K562 (cell line): ENCODE measurements around the gene RASD2. TPM values are rescaled to one million over a fixed set of nuclear protein-coding genes. Genes with fewer than 3 reads are reported as not detected.
"Not testable (repeated sequence)": the region's sequence is repeated elsewhere in the genome, so short reads cannot be mapped to it uniquely, and the experiment has no call there.

Experiments
- ATAC-seq: fragments of 200-7000 bp; cut with Tn5 transposase; 3 replicates; pipeline ENCODE4 v1.9.1; 2020; ENCODE audit warnings: moderate library complexity
- BruUV-seq: library from RNA; stranded (reverse); fragments of 400-500 nt; replicated peaks from 2 replicates; lab custom pipeline; 2021; lab: Mats Ljungman, UMichigan
- CTCF ChIA-PET: fragments of 300-600 bp; formaldehyde crosslinking; extraction: SDS; loops from one replicate; lab custom pipeline; 2021; ENCODE audit warnings: low intra/inter-chr PET ratio; lab: Yijun Ruan, JAX
- POLR2A ChIA-PET: fragments of 300-600, 350-650 bp; sonication (Branson Sonifier 250); formaldehyde crosslinking; extraction: SDS; loops from one replicate; lab custom pipeline; 2021; ENCODE audit warnings: antibody characterized with exemption, inconsistent platforms; lab: Yijun Ruan, JAX
- DNase-seq, 4 experiments: peaks; one replicate each; pipeline versions ENCODE4 v3.0.0 to v3.0.0-alpha.2; 2011 to 2018; ENCODE audit warnings: low spot score in 3 of 4, mixed read lengths in 3 of 4; ENCODE audit errors: extremely low read depth in 1 of 4
- FAIRE-seq: peaks from 2 replicates; lab custom pipeline; 2011; peaks lifted over from hg19 to GRCh38; lab: Jason Lieb, UNC
- H2AFZ ChIP-seq: 2 replicates; pipeline ENCODE4 v1.6.0; 2011; ENCODE audit warnings: low read depth, low read length, control low read depth, inconsistent platforms
- H3K27ac ChIP-seq: fragments of 200-600 bp; 3 replicates; pipeline ENCODE4 v1.8.0; 2011; ENCODE audit warnings: low read depth, mild to moderate bottlenecking, control low read depth, inconsistent platforms, low read length, moderate library complexity, mixed read lengths; ENCODE audit errors: extremely low read depth
- H3K27me3 ChIP-seq, 2 experiments: fragments of 300-600 bp in 1 of 2; 2 replicates in 1 of 2; 3 replicates in 1 of 2; pipeline versions ENCODE4 v1.6.0 to v1.8.0; 2011; ENCODE audit warnings: inconsistent platforms in 2 of 2, low read length in 2 of 2, mild to moderate bottlenecking in 1 of 2, mixed read lengths in 1 of 2, moderate library complexity in 1 of 2; ENCODE audit not compliant: control insufficient read depth in 2 of 2, insufficient read depth in 2 of 2
- H3K36me3 ChIP-seq: fragments of 300-600 bp; 3 replicates; pipeline ENCODE4 v1.8.0; 2011; ENCODE audit warnings: mild to moderate bottlenecking, low read length, inconsistent platforms; ENCODE audit not compliant: control insufficient read depth, insufficient read depth
- H3K4me1 ChIP-seq, 2 experiments: fragments of 200-600 bp in 1 of 2; replicated peaks in 1 of 2; 2 replicates in 1 of 2; 3 replicates in 1 of 2; pipeline versions ENCODE4 v1.5.1 to v1.8.0; 2011; ENCODE audit warnings: inconsistent platforms in 2 of 2, low read length in 2 of 2, mild to moderate bottlenecking in 1 of 2, mixed read lengths in 1 of 2, moderate library complexity in 1 of 2; ENCODE audit not compliant: control insufficient read depth in 2 of 2, insufficient read depth in 2 of 2
- H3K4me2 ChIP-seq: 2 replicates; pipeline ENCODE4 v1.6.1; 2011; ENCODE audit warnings: low read length, control low read depth, inconsistent platforms, mixed read lengths; ENCODE audit not compliant: insufficient read depth
- H3K4me3 ChIP-seq: fragments of 200-600 bp; sonication (generic), shearing (Covaris generic); 2 replicates; pipeline ENCODE4 v1.5.1; 2016; ENCODE audit warnings: control low read depth, inconsistent platforms
- H3K79me2 ChIP-seq: fragments of 200-600 bp; 3 replicates; pipeline ENCODE4 v1.8.0; 2011; ENCODE audit warnings: low read length, inconsistent platforms; ENCODE audit not compliant: control insufficient read depth, insufficient read depth
- H3K9ac ChIP-seq, 2 experiments: 2 replicates each; pipeline versions ENCODE4 v1.6.0 to v1.6.1; 2011; ENCODE audit warnings: low read depth in 2 of 2, low read length in 2 of 2, control low read depth in 1 of 2, inconsistent platforms in 1 of 2, mild to moderate bottlenecking in 1 of 2, mixed read lengths in 1 of 2; ENCODE audit not compliant: insufficient read depth in 1 of 2
- H3K9me1 ChIP-seq: one replicate; pipeline ENCODE4 v1.6.0; 2011; ENCODE audit warnings: inconsistent platforms, mild to moderate bottlenecking, low read length, moderate library complexity; ENCODE audit not compliant: control insufficient read depth, insufficient read depth
- H3K9me3 ChIP-seq: replicated peaks from 2 replicates; pipeline ENCODE4 v1.5.1; 2011; ENCODE audit warnings: low read depth, low read length, inconsistent platforms; ENCODE audit not compliant: control insufficient read depth, insufficient read depth
- H4K20me1 ChIP-seq: replicated peaks from 2 replicates; pipeline ENCODE4 v1.6.1; 2011; ENCODE audit warnings: low read length, inconsistent platforms, mixed read lengths; ENCODE audit not compliant: control insufficient read depth, insufficient read depth
- CREB3L1 ChIP-seq: fragments of 450-650 bp; IDR thresholded peaks from 2 replicates; pipeline ENCODE4 v1.6.1; 2014; ENCODE audit warnings: low read depth, mild to moderate bottlenecking, moderate library complexity, borderline replicate concordance
- ESRRB ChIP-seq: fragments of 250-450 bp; sonication (Bioruptor Pico); IDR thresholded peaks from 2 replicates; pipeline ENCODE4 v1.5.0; 2020; ENCODE audit warnings: mild to moderate bottlenecking, moderate library complexity, borderline replicate concordance
- FOS ChIP-seq: IDR thresholded peaks from 3 replicates; pipeline ENCODE4 v1.6.1; 2011; ENCODE audit not compliant: insufficient read length; ENCODE audit errors: extremely low read depth
- FOXJ3 ChIP-seq: sonication (generic); formaldehyde crosslinking; IDR thresholded peaks from 2 replicates; pipeline ENCODE4 v1.4.0; 2020; ENCODE audit warnings: mild to moderate bottlenecking, missing genetic modification reagents
- ZKSCAN3 ChIP-seq: fragments of 250-450 bp; sonication (Bioruptor Pico); IDR thresholded peaks from 2 replicates; pipeline ENCODE4 v1.4.0; 2020
- ZNF174 ChIP-seq: fragments of 250-450 bp; sonication (Bioruptor Pico); IDR thresholded peaks from 2 replicates; pipeline ENCODE4 v1.4.0; 2020; ENCODE audit warnings: mild to moderate bottlenecking
- WGBS: fragments of 100-300 bp; shearing (Covaris generic); methylation state at CpG from one replicate; pipeline ENCODE4 v1.1.6; 2016; ENCODE audit warnings: low coverage, mixed read lengths; ENCODE audit not compliant: insufficient coverage; ENCODE audit errors: missing lambda C conversion rate; 5-methylcytosine and 5-hydroxymethylcytosine counted together
- in situ Hi-C: fragments of 300-500 bp; cut with MboI; formaldehyde crosslinking; loops from 4 replicates; pipeline ENCODE4 v1.15.0; 2018; ENCODE audit warnings: inconsistent platforms, mixed read lengths
- intact Hi-C: fragments of 100-400 bp; cut with micrococcal nuclease; formaldehyde crosslinking; loops from 2 replicates; pipeline ENCODE4 v1.14.2; 2022
- polyA plus RNA-seq, 8 experiments: library from polyadenylated mRNA; depleted of rRNA in 4 of 8; stranded (reverse) in 5 of 8; unstranded in 3 of 8; fragments of >200 nt; fragmentation: Nextera tagmentation in 2 of 8; fragmentation: Illumina TruSeq in 1 of 8; extraction: Ambion mirVana in 2 of 8; extraction: Trizol in 1 of 8; gene quantifications; 2 replicates each; pipeline versions ENCODE4 v1.2.1 to v1.2.3, GENCODE V29; 2011 to 2014; ENCODE audit warnings: inconsistent platforms in 1 of 8, missing spikeins in 1 of 8
- total RNA-seq, 7 experiments: library from RNA; depleted of rRNA in 6 of 7; stranded (reverse); fragments of >200 nt in 6 of 7; fragmentation: Illumina TruSeq in 2 of 7; extraction: Trizol in 2 of 7; gene quantifications; 2 replicates each; pipeline versions ENCODE4 v1.2.1 to v1.2.3, GENCODE V29; 2011 to 2021; ENCODE audit warnings: low replicate concordance in 1 of 7

The RASD2 gene
- total and polyA plus RNA-seq, 9 of the 15 experiments (the other 6 are each of a cell fraction or from before 2014, with no cell fraction given), result 0.05 TPM; not detected in 8

- H3K9me3 ChIP-seq, result no peaks in the 10 kb centered on the region
- POLR2A ChIA-PET, result no interaction called here
- no peaks in the 10 kb centered on the region for H4K20me1 ChIP-seq
- no peak for TF ChIP-seq CREB3L1
- no peak for TF ChIP-seq FOXJ3 (CRISPR knock-in tag)
- no peak for TF ChIP-seq FOS
- TF ChIP-seq ZKSCAN3, result no peak
- no peak for TF ChIP-seq ESRRB (CRISPR knock-in tag)
- TF ChIP-seq ZNF174 (CRISPR knock-in tag), result no peak
- H3K4me3 ChIP-seq, result no peak overlapping the region
- intact Hi-C loops (no loop called here), in situ Hi-C loops (no loop called here)
- WGBS, result 0% methylated on average over 2 of the region's 2 CpGs
- H3K27ac ChIP-seq, result no peak overlapping the region
- H3K79me2 ChIP-seq, result no peaks in the 10 kb centered on the region
- no TSS peak for BruUV-seq
- no peaks in the 10 kb centered on the region for H3K9me1 ChIP-seq
- DNase-seq (no peak), FAIRE-seq (no peak), ATAC-seq (no peak)
- H3K4me2 ChIP-seq, result no peak overlapping the region
- no peaks in the 10 kb centered on the region; a peak in 1 of 5 replicates for H3K4me1 ChIP-seq
- CTCF ChIA-PET, result no interaction called here
- H2AFZ ChIP-seq, result no peak overlapping the region
- H3K36me3 ChIP-seq, result no peaks in the 10 kb centered on the region
- H3K9ac ChIP-seq, result no peak overlapping the region
- peaks cover 3 to 14% of the 10 kb centered on the region in 2 experiments; a peak in 2 of 5 replicates for H3K27me3 ChIP-seq
Measured at GRCh38 chr22:35514366-35514765, 26.3 kb upstream of the RASD2 start.

GRCh38 chr22:35515952-35516351, 24.7 kb upstream of the RASD2 start:
- H3K4me3 ChIP-seq, in situ Hi-C loops, FAIRE-seq, H2AFZ ChIP-seq, intact Hi-C loops, ATAC-seq, CTCF ChIA-PET, H3K4me1 ChIP-seq, BruUV-seq, DNase-seq, H3K27ac ChIP-seq, H3K9ac ChIP-seq, H4K20me1 ChIP-seq, H3K9me3 ChIP-seq, H3K4me2 ChIP-seq, H3K36me3 ChIP-seq, H3K79me2 ChIP-seq, H3K9me1 ChIP-seq: not testable (repeated sequence)
- peaks cover 3 to 28% of the 10 kb centered on the region in 2 experiments; a peak in 2 of 5 replicates for H3K27me3 ChIP-seq
- POLR2A ChIA-PET, result interaction anchor here (0.6 kb wide), 1 partner anchor 139 kb away, joined by 3 read pairs; no protein-coding TSS in a partner anchor
- WGBS, result 0% methylated on average over 3 of the region's 4 CpGs
